ENCODE data around the gene SLC6A6. TPM values are rescaled to one million over a fixed set of nuclear protein-coding genes. Genes with fewer than 3 reads are reported as not detected.

SLC6A6 gene
- polyA plus RNA-seq, 1 donor (not counting 4 experiments of a cell fraction or from before 2014, with no cell fraction given) = 8.3 TPM

- DNase-seq (ENCODE audit: low read depth, low spot score) (no peak), FAIRE-seq (no peak)
- no peak overlapping the region for H3K27ac ChIP-seq (ENCODE audit: control insufficient read depth, insufficient read depth, low read length)
- H4K20me1 ChIP-seq (ENCODE audit: control insufficient read depth, extremely low read depth, insufficient read depth, low read length) = no peaks in the 10 kb centered on the region
- dilution Hi-C loops (cut with MboI; ENCODE audit: extremely low pct_ligation_motif_present, low sequenced_read_pairs) = no loop called here
- peaks cover 50% of the 10 kb centered on the region for H3K27me3 ChIP-seq (ENCODE audit: control insufficient read depth, extremely low read depth, insufficient read depth, low read length)
- H3K9ac ChIP-seq (ENCODE audit: control insufficient read depth, extremely low read depth, insufficient read depth, low read length) = no peak overlapping the region
- H3K4me1 ChIP-seq (ENCODE audit: control insufficient read depth, extremely low read depth, insufficient read depth, low read length) = no peaks in the 10 kb centered on the region
- no peak overlapping the region for H3K4me2 ChIP-seq (ENCODE audit: control insufficient read depth, extremely low read depth, insufficient read depth, low read depth, low read length)
- no peaks in the 10 kb centered on the region for H3K9me1 ChIP-seq (ENCODE audit: control insufficient read depth, extremely low read depth, insufficient read depth, low read length)
- H3K9me3 ChIP-seq (ENCODE audit: control insufficient read depth, low read depth, low read length) = no peaks in the 10 kb centered on the region
- H3K4me3 ChIP-seq (ENCODE audit: control insufficient read depth in 2 of 3, extremely low read depth in 1 of 3, insufficient read depth in 2 of 3, low read depth in 1 of 3, low read length in 3 of 3) = no peak overlapping the region
- H3K79me2 ChIP-seq (ENCODE audit: control insufficient read depth, insufficient read depth, low read length) = no peaks in the 10 kb centered on the region
- TF ChIP-seq EZH2 (IDR thresholded peaks at IDR 0.05; ENCODE audit: low read length) = no peak
- no peak overlapping the region for H2AFZ ChIP-seq (ENCODE audit: control insufficient read depth, low read length)
- no peaks in the 10 kb centered on the region for H3K36me3 ChIP-seq (ENCODE audit: control insufficient read depth in 2 of 2, extremely low read depth in 1 of 2, insufficient read depth in 2 of 2, low read length in 2 of 2)
Observed at GRCh38 chr3:14361068-14361677, 41.2 kb upstream of the SLC6A6 start.

- Histone ChIP-seq H3K27ac (ENCODE audit: control insufficient read depth, insufficient read depth, low read length) (no peak overlapping the region), H4K20me1 (ENCODE audit: control insufficient read depth, extremely low read depth, insufficient read depth, low read length) (no peaks in the 10 kb centered on the region), H3K4me2 (ENCODE audit: control insufficient read depth, extremely low read depth, insufficient read depth, low read depth, low read length) (no peak overlapping the region), H3K9me3 (ENCODE audit: control insufficient read depth, low read depth, low read length) (no peaks in the 10 kb centered on the region), H3K4me3 (ENCODE audit: control insufficient read depth in 2 of 3, extremely low read depth in 1 of 3, insufficient read depth in 2 of 3, low read depth in 1 of 3, low read length in 3 of 3) (no peak overlapping the region), H3K27me3 (ENCODE audit: control insufficient read depth, extremely low read depth, insufficient read depth, low read length) (peaks cover 67% of the 10 kb centered on the region), H3K4me1 (ENCODE audit: control insufficient read depth, extremely low read depth, insufficient read depth, low read length) (peaks cover under 1% of the 10 kb centered on the region), H3K79me2 (ENCODE audit: control insufficient read depth, insufficient read depth, low read length) (no peaks in the 10 kb centered on the region), H3K36me3 (ENCODE audit: control insufficient read depth in 2 of 2, extremely low read depth in 1 of 2, insufficient read depth in 2 of 2, low read length in 2 of 2) (no peaks in the 10 kb centered on the region), H2AFZ (ENCODE audit: control insufficient read depth, low read length) (no peak overlapping the region), H3K9me1 (ENCODE audit: control insufficient read depth, extremely low read depth, insufficient read depth, low read length) (no peaks in the 10 kb centered on the region), H3K9ac (ENCODE audit: control insufficient read depth, extremely low read depth, insufficient read depth, low read length) (no peak overlapping the region)
- DNase-seq (ENCODE audit: low read depth, low spot score) (no peak), FAIRE-seq (no peak)
- dilution Hi-C loops (cut with MboI; ENCODE audit: extremely low pct_ligation_motif_present, low sequenced_read_pairs) = no loop called here
- TF ChIP-seq CTCF (optimal IDR thresholded peaks at IDR 0.05 in 1 of 3, IDR thresholded peaks at IDR 0.05 in 1 of 3, conservative IDR thresholded peaks at IDR 0.05 in 1 of 3; ENCODE audit: extremely low read depth in 1 of 3, insufficient read depth in 2 of 3, low read length in 3 of 3) = no peak
- TF ChIP-seq EZH2 (IDR thresholded peaks at IDR 0.05; ENCODE audit: low read length) = no peak
Observed at GRCh38 chr3:14362890-14363289, 39.5 kb upstream of the SLC6A6 start.

- Histone ChIP-seq H3K9me3 (ENCODE audit: control insufficient read depth, low read depth, low read length) (no peaks in the 10 kb centered on the region), H3K4me3 (ENCODE audit: control insufficient read depth in 2 of 3, extremely low read depth in 1 of 3, insufficient read depth in 2 of 3, low read depth in 1 of 3, low read length in 3 of 3) (no peak overlapping the region), H3K9ac (ENCODE audit: control insufficient read depth, extremely low read depth, insufficient read depth, low read length) (no peak overlapping the region), H3K27ac (ENCODE audit: control insufficient read depth, insufficient read depth, low read length) (no peak overlapping the region), H3K79me2 (ENCODE audit: control insufficient read depth, insufficient read depth, low read length) (no peaks in the 10 kb centered on the region), H3K36me3 (ENCODE audit: control insufficient read depth in 2 of 2, extremely low read depth in 1 of 2, insufficient read depth in 2 of 2, low read length in 2 of 2) (no peaks in the 10 kb centered on the region), H3K9me1 (ENCODE audit: control insufficient read depth, extremely low read depth, insufficient read depth, low read length) (no peaks in the 10 kb centered on the region), H3K27me3 (ENCODE audit: control insufficient read depth, extremely low read depth, insufficient read depth, low read length) (peaks cover 67% of the 10 kb centered on the region), H4K20me1 (ENCODE audit: control insufficient read depth, extremely low read depth, insufficient read depth, low read length) (no peaks in the 10 kb centered on the region), H3K4me1 (ENCODE audit: control insufficient read depth, extremely low read depth, insufficient read depth, low read length) (peaks cover 3% of the 10 kb centered on the region), H3K4me2 (ENCODE audit: control insufficient read depth, extremely low read depth, insufficient read depth, low read depth, low read length) (no peak overlapping the region), H2AFZ (ENCODE audit: control insufficient read depth, low read length) (no peak overlapping the region)
- no peak for TF ChIP-seq CTCF (optimal IDR thresholded peaks at IDR 0.05 in 1 of 3, IDR thresholded peaks at IDR 0.05 in 1 of 3, conservative IDR thresholded peaks at IDR 0.05 in 1 of 3; ENCODE audit: extremely low read depth in 1 of 3, insufficient read depth in 2 of 3, low read length in 3 of 3)
- no peak for TF ChIP-seq EZH2 (IDR thresholded peaks at IDR 0.05; ENCODE audit: low read length)
- no peak for DNase-seq (ENCODE audit: low read depth, low spot score)
- FAIRE-seq = no peak
- dilution Hi-C loops (cut with MboI; ENCODE audit: extremely low pct_ligation_motif_present, low sequenced_read_pairs) = no loop called here
Observed at GRCh38 chr3:14363379-14363778, 39.0 kb upstream of the SLC6A6 start.
